ENCODE data around the gene MRLN. TPM values are rescaled to one million over a fixed set of nuclear protein-coding genes. Genes with fewer than 3 reads are reported as not detected.

Gene MRLN
- polyA plus RNA-seq, 1 of the 3 experiments (the other 2 are of a cell fraction) = not detected

- TF ChIP-seq, protein P1, sequence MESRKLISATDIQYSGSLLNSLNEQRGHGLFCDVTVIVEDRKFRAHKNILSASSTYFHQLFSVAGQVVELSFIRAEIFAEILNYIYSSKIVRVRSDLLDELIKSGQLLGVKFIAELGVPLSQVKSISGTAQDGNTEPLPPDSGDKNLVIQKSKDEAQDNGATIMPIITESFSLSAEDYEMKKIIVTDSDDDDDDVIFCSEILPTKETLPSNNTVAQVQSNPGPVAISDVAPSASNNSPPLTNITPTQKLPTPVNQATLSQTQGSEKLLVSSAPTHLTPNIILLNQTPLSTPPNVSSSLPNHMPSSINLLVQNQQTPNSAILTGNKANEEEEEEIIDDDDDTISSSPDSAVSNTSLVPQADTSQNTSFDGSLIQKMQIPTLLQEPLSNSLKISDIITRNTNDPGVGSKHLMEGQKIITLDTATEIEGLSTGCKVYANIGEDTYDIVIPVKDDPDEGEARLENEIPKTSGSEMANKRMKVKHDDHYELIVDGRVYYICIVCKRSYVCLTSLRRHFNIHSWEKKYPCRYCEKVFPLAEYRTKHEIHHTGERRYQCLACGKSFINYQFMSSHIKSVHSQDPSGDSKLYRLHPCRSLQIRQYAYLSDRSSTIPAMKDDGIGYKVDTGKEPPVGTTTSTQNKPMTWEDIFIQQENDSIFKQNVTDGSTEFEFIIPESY (IDR thresholded peaks at IDR 0.05; ENCODE audit: borderline replicate concordance, low read depth) = no peak
- TF ChIP-seq, protein P2, sequence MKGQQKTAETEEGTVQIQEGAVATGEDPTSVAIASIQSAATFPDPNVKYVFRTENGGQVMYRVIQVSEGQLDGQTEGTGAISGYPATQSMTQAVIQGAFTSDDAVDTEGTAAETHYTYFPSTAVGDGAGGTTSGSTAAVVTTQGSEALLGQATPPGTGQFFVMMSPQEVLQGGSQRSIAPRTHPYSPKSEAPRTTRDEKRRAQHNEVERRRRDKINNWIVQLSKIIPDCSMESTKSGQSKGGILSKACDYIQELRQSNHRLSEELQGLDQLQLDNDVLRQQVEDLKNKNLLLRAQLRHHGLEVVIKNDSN (IDR thresholded peaks at IDR 0.05; ENCODE audit: borderline replicate concordance, low read depth) = no peak
- TF ChIP-seq, protein P3, sequence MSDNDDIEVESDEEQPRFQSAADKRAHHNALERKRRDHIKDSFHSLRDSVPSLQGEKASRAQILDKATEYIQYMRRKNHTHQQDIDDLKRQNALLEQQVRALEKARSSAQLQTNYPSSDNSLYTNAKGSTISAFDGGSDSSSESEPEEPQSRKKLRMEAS (IDR thresholded peaks at IDR 0.05; ENCODE audit: low read depth) = no peak
- TF ChIP-seq NRF1 (IDR thresholded peaks at IDR 0.05; ENCODE audit: low read depth, low read length) (no peak), GATA2 (CRISPR knock-in tag; IDR thresholded peaks at IDR 0.05) (no peak)
These were observed 47.9 kb upstream of the MRLN start (continued) for GRCh38 chr10:59801171-59801570.

DNA sequence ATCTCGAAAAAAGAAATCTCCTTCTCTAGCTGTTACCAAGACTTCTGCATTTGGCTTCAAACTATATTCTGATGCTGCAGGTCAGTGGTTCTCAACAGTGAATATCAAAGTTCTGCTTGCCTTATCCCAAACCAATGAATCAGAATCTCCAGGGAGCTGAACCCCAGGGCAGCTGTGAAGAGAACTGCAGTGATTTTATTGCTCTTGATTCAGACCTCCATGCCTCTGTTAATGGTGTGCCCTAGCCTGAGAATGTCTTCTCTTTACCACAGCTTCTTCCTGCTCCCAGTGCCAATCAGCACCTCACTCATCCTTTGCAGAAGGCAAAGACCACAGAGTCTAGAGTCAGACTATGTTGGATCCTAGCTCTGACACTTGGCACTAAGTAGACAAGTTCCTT is 46.2 kb upstream of the MRLN start:
- Histone ChIP-seq H3K9ac (no peak overlapping the region), H3F3A (replicated peaks; ENCODE audit: insufficient read depth) (peaks cover 6% of the 10 kb centered on the region), H3K27me3 (ENCODE audit: insufficient read depth) (no peaks in the 10 kb centered on the region), H3K4me2 (no peak overlapping the region), H3K4me3 (ENCODE audit: low read depth in 2 of 2, low read length in 1 of 2) (no peak overlapping the region), H3K9me2 (no peaks in the 10 kb centered on the region), H2AFZ (ENCODE audit: low read depth) (no peak overlapping the region), H3K36me3 (replicated peaks in 1 of 2; ENCODE audit: control insufficient read depth in 1 of 2, insufficient read depth in 2 of 2, low read length in 1 of 2) (peaks cover 31 to 67% of the 10 kb centered on the region in 2 experiments), H4K20me1 (ENCODE audit: insufficient read depth) (no peaks in the 10 kb centered on the region), H3K79me2 (ENCODE audit: insufficient read depth) (no peaks in the 10 kb centered on the region), H3K27ac (ENCODE audit: low read depth in 2 of 2, low read length in 1 of 2) (no peak overlapping the region), H3K9me3 (no peaks in the 10 kb centered on the region), H3K4me1 (ENCODE audit: control insufficient read depth in 1 of 2, insufficient read depth in 2 of 2, low read depth in 1 of 2, low read length in 1 of 2) (no peaks in the 10 kb centered on the region; a peak in 1 of 4 replicates)
- TF ChIP-seq SMC3 (IDR thresholded peaks at IDR 0.05; ENCODE audit: low read depth, low read length) (no peak), MXI1 (IDR thresholded peaks at IDR 0.05; ENCODE audit: low read depth, low read length) (no peak), RFX5 (IDR thresholded peaks at IDR 0.05; ENCODE audit: low read length) (no peak), EP300 (IDR thresholded peaks at IDR 0.05; ENCODE audit: borderline replicate concordance in 1 of 2, low read depth in 1 of 2, low read length in 1 of 2) (no peak), EZH2phosphoT487 (IDR thresholded peaks at IDR 0.05; ENCODE audit: borderline replicate concordance, low read depth) (no peak), FOSL2 (IDR thresholded peaks at IDR 0.05; ENCODE audit: borderline replicate concordance, low read depth) (no peak), CHD2 (IDR thresholded peaks at IDR 0.05; ENCODE audit: low read length, partially characterized antibody) (no peak), REST (IDR thresholded peaks at IDR 0.05; ENCODE audit: low read depth, low read length) (no peak), MEF2A (IDR thresholded peaks at IDR 0.05; ENCODE audit: borderline replicate concordance, low read depth) (no peak), TEAD4 (IDR thresholded peaks at IDR 0.05; ENCODE audit: borderline replicate concordance, insufficient read depth) (no peak), RCOR1 (IDR thresholded peaks at IDR 0.05; ENCODE audit: low read length) (no peak), RXRA (IDR thresholded peaks at IDR 0.05; ENCODE audit: borderline replicate concordance, low read depth) (no peak), SIN3A (IDR thresholded peaks at IDR 0.05; ENCODE audit: borderline replicate concordance, low read depth, low read length) (no peak)
- TF ChIP-seq, protein P4, sequence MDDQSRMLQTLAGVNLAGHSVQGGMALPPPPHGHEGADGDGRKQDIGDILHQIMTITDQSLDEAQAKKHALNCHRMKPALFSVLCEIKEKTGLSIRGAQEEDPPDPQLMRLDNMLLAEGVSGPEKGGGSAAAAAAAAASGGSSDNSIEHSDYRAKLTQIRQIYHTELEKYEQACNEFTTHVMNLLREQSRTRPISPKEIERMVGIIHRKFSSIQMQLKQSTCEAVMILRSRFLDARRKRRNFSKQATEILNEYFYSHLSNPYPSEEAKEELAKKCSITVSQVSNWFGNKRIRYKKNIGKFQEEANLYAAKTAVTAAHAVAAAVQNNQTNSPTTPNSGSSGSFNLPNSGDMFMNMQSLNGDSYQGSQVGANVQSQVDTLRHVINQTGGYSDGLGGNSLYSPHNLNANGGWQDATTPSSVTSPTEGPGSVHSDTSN (IDR thresholded peaks at IDR 0.05) = no peak
- TF ChIP-seq, protein P2 (IDR thresholded peaks at IDR 0.05; ENCODE audit: borderline replicate concordance, low read depth) = no peak
- TF ChIP-seq, protein P1 (IDR thresholded peaks at IDR 0.05; ENCODE audit: borderline replicate concordance, low read depth) = no peak
- 100% methylated on average over 1 of the region's 1 CpG for WGBS (ENCODE audit: low lambda C conversion rate)
- POLR2A ChIA-PET = interaction anchor here (0.5 kb wide), 1 partner anchor 43 kb away, joined by 3 read pairs; no protein-coding TSS in a partner anchor
- no peak for DNase-seq
- CTCF ChIA-PET = interaction anchor here (0.9 to 2.1 kb wide), 4 partner anchors 10 to 173 kb away, joined by 3 to 10 read pairs (median 4); partner anchors contain the start of gene SLC16A9

Data from SK-N-SH (cell line).